A673 (cell line): ENCODE measurements around the gene JMJD8. TPM values are rescaled to one million over a fixed set of nuclear protein-coding genes. Genes with fewer than 3 reads are reported as not detected.

Experiments
- BruUV-seq: library from RNA; stranded (reverse); fragments of 400-500 nt; replicated peaks from 2 replicates; lab custom pipeline; 2021; lab: Mats Ljungman, UMichigan
- CTCF ChIA-PET: fragments of 300-600 bp; sonication (Branson Sonifier 250); formaldehyde crosslinking; loops from one replicate; lab custom pipeline; 2022; ENCODE audit warnings: antibody characterized with exemption; lab: Charles Lee
- POLR2A ChIA-PET: fragments of 300-600 bp; sonication (Branson Sonifier 250); formaldehyde crosslinking; loops from one replicate; lab custom pipeline; 2022; ENCODE audit warnings: antibody characterized with exemption; ENCODE audit not compliant: low non-redundant PET; lab: Charles Lee
- DNase-seq: peaks from one replicate; pipeline ENCODE4 v3.0.0-alpha.2; 2015; ENCODE audit warnings: low spot score
- H3K27ac ChIP-seq: fragments of 200-600 bp; sonication (generic); 2 replicates; pipeline ENCODE4 v1.5.1; 2016; ENCODE audit warnings: mixed run types, low read depth, mild to moderate bottlenecking, mixed read lengths, antibody characterized with exemption, low read length; ENCODE audit not compliant: poor library complexity, severe bottlenecking
- H3K27me3 ChIP-seq: fragments of 200-600 bp; sonication (generic); replicated peaks from 2 replicates; pipeline ENCODE4 v1.6.1; 2017; ENCODE audit warnings: mixed run types, low read depth, mild to moderate bottlenecking, mixed read lengths, antibody characterized with exemption, low read length; ENCODE audit not compliant: insufficient read depth, poor library complexity
- H3K36me3 ChIP-seq: fragments of 200-600 bp; sonication (generic); 2 replicates; pipeline ENCODE4 v1.6.1; 2016; ENCODE audit warnings: mixed run types, mild to moderate bottlenecking, mixed read lengths, antibody characterized with exemption, low read length; ENCODE audit not compliant: insufficient read depth, poor library complexity, severe bottlenecking
- H3K4me1 ChIP-seq: fragments of 200-600 bp; sonication (generic); 2 replicates; pipeline ENCODE4 v1.6.1; 2017; ENCODE audit warnings: mixed run types, mild to moderate bottlenecking, mixed read lengths, antibody characterized with exemption, low read length; ENCODE audit not compliant: insufficient read depth, poor library complexity, severe bottlenecking
- H3K4me3 ChIP-seq: fragments of 200-600 bp; sonication (generic); 2 replicates; pipeline ENCODE4 v1.5.1; 2016; ENCODE audit warnings: low read depth, mixed run types, mild to moderate bottlenecking, mixed read lengths, low read length; ENCODE audit not compliant: poor library complexity, severe bottlenecking
- H3K9me3 ChIP-seq: fragments of 200-600 bp; sonication (generic); 2 replicates; pipeline ENCODE4 v1.6.1; 2016; ENCODE audit warnings: mixed run types, low read depth, mild to moderate bottlenecking, mixed read lengths, antibody characterized with exemption, low read length; ENCODE audit not compliant: poor library complexity, severe bottlenecking
- CTCF ChIP-seq: fragments of 300-800, 200-600 bp; sonication (generic); conservative IDR thresholded peaks from 2 replicates; pipeline ENCODE4 v1.5.1; 2017; ENCODE audit warnings: low read depth, mild to moderate bottlenecking, antibody characterized with exemption, low read length, moderate library complexity, mixed read lengths
- EZH2 ChIP-seq: fragments of 200-600 bp; sonication (generic); IDR thresholded peaks from 2 replicates; pipeline ENCODE4 v1.6.1; 2017; ENCODE audit warnings: borderline replicate concordance, low read depth, mild to moderate bottlenecking, mixed read lengths, antibody characterized with exemption, low read length; ENCODE audit not compliant: poor library complexity, severe bottlenecking
- intact Hi-C: fragments of 100-400 bp; cut with micrococcal nuclease; formaldehyde crosslinking; loops from one replicate; pipeline ENCODE4 v1.10.0; 2022; ENCODE audit not compliant: unreplicated experiment
- total RNA-seq: library from RNA; stranded (reverse); gene quantifications from 2 replicates; pipeline ENCODE4 v1.2.3, GENCODE V29; 2021

The JMJD8 gene
- total RNA-seq, 1 experiment from 2014 or later = 87.1 TPM

- no TSS peak for BruUV-seq
- Histone ChIP-seq H3K27me3 (peaks cover 31% of the 10 kb centered on the region), H3K4me1 (peaks cover 8% of the 10 kb centered on the region), H3K27ac (no peak overlapping the region), H3K9me3 (no peaks in the 10 kb centered on the region), H3K36me3 (no peaks in the 10 kb centered on the region), H3K4me3 (no peak overlapping the region)
- no peak for DNase-seq
- intact Hi-C loops = loop anchor here (10.0 kb wide), 1 partner anchor 336 kb away; no protein-coding TSS in a partner anchor
- TF ChIP-seq EZH2 (no peak), CTCF (no peak)
- ChIA-PET POLR2A (no interaction called here), CTCF (no interaction called here)
These were observed 34.3 kb upstream of the JMJD8 start for GRCh38 chr16:718389-718788.

DNA sequence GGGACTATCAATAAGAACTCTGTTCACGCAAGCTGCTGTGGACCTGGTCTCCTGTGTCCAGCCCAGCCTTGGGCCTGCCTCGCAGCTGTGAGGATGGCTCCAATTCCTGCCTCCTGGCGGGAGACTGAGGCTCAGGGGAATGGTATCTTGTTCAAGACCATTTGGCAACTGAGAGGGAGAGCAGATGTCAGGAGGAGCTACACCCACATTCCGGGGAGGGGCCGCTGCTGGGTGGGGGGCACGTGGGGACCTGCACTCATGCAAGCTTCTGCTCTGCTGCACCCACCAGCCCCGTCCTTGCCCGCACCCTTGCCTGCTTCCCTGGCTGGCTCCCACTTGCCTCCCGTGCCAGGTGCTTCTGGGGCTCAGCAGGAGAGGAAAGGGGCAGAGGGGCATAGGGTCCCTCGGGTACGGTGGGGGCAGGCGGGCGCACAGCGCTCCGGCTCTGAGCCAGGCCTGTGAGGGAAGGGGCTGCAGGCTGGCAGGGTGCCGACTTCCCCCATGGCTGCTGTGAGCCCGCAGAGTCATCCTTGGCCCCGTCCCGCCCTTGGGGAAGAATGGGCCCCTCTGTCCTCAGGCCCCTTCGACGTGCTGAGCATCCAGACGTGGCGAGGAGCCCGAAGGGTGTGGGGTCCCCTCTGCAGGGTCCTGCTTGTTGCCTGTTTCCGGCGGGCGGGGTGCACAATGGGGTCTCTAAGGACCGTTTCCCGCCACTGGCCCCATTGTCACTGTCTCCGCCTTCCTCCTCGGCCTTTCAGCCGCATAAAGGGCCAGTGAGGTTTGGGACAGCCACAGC lies 33.5 kb upstream of the JMJD8 start:
- TF ChIP-seq CTCF (no peak), EZH2 (no peak)
- CTCF ChIA-PET = interaction anchor here (0.6 kb wide), 2 partner anchors 10 to 28 kb away, joined by 3 read pairs; no protein-coding TSS in a partner anchor
- no TSS peak for BruUV-seq
- intact Hi-C loops = loop anchor here (10.0 kb wide), 1 partner anchor 337 kb away; no protein-coding TSS in a partner anchor
- Histone ChIP-seq H3K27me3 (peaks cover 31% of the 10 kb centered on the region), H3K9me3 (no peaks in the 10 kb centered on the region), H3K4me3 (no peak overlapping the region), H3K36me3 (no peaks in the 10 kb centered on the region), H3K27ac (no peak overlapping the region), H3K4me1 (peaks cover 8% of the 10 kb centered on the region)
- DNase-seq = no peak
- POLR2A ChIA-PET = no interaction called here

DNA sequence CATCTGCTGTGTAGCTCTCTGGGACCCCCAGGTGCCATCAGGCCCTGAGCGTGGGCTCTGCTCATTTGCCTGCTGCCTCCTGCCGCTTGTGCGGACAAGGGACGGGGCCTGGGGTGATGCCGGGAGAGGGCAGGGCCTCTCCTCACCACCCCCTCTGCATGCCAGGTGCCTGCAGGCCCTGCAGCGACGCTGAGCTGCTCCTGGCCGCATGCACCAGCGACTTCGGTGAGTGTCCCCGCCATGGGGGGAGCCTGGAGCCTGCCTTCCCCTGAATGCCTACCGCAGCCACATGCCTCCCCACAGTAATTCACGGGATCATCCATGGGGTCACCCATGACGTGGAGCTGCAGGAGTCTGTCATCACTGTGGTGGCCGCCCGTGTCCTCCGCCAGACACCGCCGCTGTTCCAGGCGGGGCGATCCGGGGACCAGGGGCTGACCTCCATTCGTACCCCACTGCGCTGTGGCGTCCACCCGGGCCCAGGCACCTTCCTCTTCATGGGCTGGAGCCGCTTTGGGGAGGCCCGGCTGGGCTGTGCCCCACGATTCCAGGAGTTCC lies 32.7 kb upstream of the JMJD8 start:
- no peak for TF ChIP-seq CTCF
- no peak for TF ChIP-seq EZH2
- Histone ChIP-seq H3K4me1 (peaks cover 8% of the 10 kb centered on the region), H3K4me3 (no peak overlapping the region), H3K9me3 (no peaks in the 10 kb centered on the region), H3K27me3 (peaks cover 31% of the 10 kb centered on the region), H3K36me3 (no peaks in the 10 kb centered on the region), H3K27ac (no peak overlapping the region)
- POLR2A ChIA-PET = no interaction called here
- intact Hi-C loops = loop anchor here (10.0 kb wide), 1 partner anchor 338 kb away; no protein-coding TSS in a partner anchor
- no peak for DNase-seq
- no TSS peak for BruUV-seq
- CTCF ChIA-PET = interaction anchor here (0.6 kb wide), 1 partner anchor 29 kb away, joined by 3 read pairs; no protein-coding TSS in a partner anchor
